H9 (cell line): Measurements from ENCODE around the gene ZMYM2. TPM values are rescaled to one million over a fixed set of nuclear protein-coding genes. Genes with fewer than 3 reads are reported as not detected.

ENCODE experiments used
- DNase-seq: peaks from one replicate; pipeline ENCODE4 v3.0.0-alpha.2; 2017
- H2AFZ ChIP-seq: one replicate; pipeline ENCODE4 v1.6.1; 2013; ENCODE audit warnings: mild to moderate bottlenecking, low read length, control low read depth, moderate library complexity
- H2AK5ac ChIP-seq: 2 replicates; pipeline ENCODE4 v1.6.1; 2013; ENCODE audit warnings: low read length, control low read depth, mixed read lengths; ENCODE audit not compliant: insufficient read length
- H2BK120ac ChIP-seq: one replicate; pipeline ENCODE4 v1.6.1; 2013; ENCODE audit warnings: low read depth, mild to moderate bottlenecking, low read length, control low read depth, inconsistent platforms; ENCODE audit not compliant: poor library complexity, severe bottlenecking
- H2BK12ac ChIP-seq: 2 replicates; pipeline ENCODE4 v1.6.1; 2013; ENCODE audit warnings: low read length, control low read depth, mixed read lengths, low read depth; ENCODE audit not compliant: insufficient read length
- H2BK15ac ChIP-seq: 2 replicates; pipeline ENCODE4 v1.6.1; 2013; ENCODE audit warnings: low read depth, low read length, control low read depth
- H2BK20ac ChIP-seq: one replicate; pipeline ENCODE4 v1.6.1; 2013; ENCODE audit warnings: low read depth, mild to moderate bottlenecking, low read length, control low read depth, inconsistent platforms; ENCODE audit not compliant: poor library complexity, severe bottlenecking
- H2BK5ac ChIP-seq: 2 replicates; pipeline ENCODE4 v1.6.1; 2013; ENCODE audit warnings: low read length, control low read depth, mixed read lengths; ENCODE audit not compliant: insufficient read length
- H3K14ac ChIP-seq: 2 replicates; pipeline ENCODE4 v1.6.1; 2013; ENCODE audit warnings: low read length, control low read depth; ENCODE audit not compliant: insufficient read depth
- H3K18ac ChIP-seq: 2 replicates; pipeline ENCODE4 v1.6.1; 2013; ENCODE audit warnings: low read depth, mild to moderate bottlenecking, mixed read lengths, low read length, control low read depth; ENCODE audit not compliant: insufficient read length
- H3K23ac ChIP-seq: 2 replicates; pipeline ENCODE4 v1.6.1; 2013; ENCODE audit warnings: low read length, control low read depth, mixed read lengths, low read depth; ENCODE audit not compliant: insufficient read length
- H3K23me2 ChIP-seq: 2 replicates; pipeline ENCODE4 v1.6.1; 2013; ENCODE audit warnings: low read depth, mild to moderate bottlenecking, mixed read lengths, low read length, control low read depth; ENCODE audit not compliant: insufficient read length, poor library complexity, severe bottlenecking
- H3K27ac ChIP-seq: 2 replicates; pipeline ENCODE4 v1.5.1; 2013; ENCODE audit warnings: low read length, control low read depth, mixed read lengths, low read depth; ENCODE audit not compliant: insufficient read length
- H3K27me3 ChIP-seq: 2 replicates; pipeline ENCODE4 v1.6.1; 2013; ENCODE audit warnings: low read length, control low read depth, inconsistent platforms; ENCODE audit not compliant: insufficient read depth
- H3K4ac ChIP-seq: 2 replicates; pipeline ENCODE4 v1.6.1; 2013; ENCODE audit warnings: low read depth, mild to moderate bottlenecking, control low read depth, inconsistent platforms, low read length, moderate library complexity
- H3K4me1 ChIP-seq: 2 replicates; pipeline ENCODE4 v1.6.1; 2013; ENCODE audit warnings: low read length, control low read depth, inconsistent platforms; ENCODE audit not compliant: insufficient read depth
- H3K4me2 ChIP-seq: 2 replicates; pipeline ENCODE4 v1.6.1; 2013; ENCODE audit warnings: low read length, control low read depth, mixed read lengths; ENCODE audit not compliant: insufficient read length, insufficient read depth
- H3K56ac ChIP-seq: 2 replicates; pipeline ENCODE4 v1.6.1; 2013; ENCODE audit warnings: low read depth, mild to moderate bottlenecking, mixed read lengths, low read length, control low read depth; ENCODE audit not compliant: insufficient read length
- H3K79me1 ChIP-seq: 2 replicates; pipeline ENCODE4 v1.6.1; 2013; ENCODE audit warnings: low read depth, mild to moderate bottlenecking, moderate library complexity, low read length, control low read depth, inconsistent platforms; ENCODE audit not compliant: insufficient read depth, poor library complexity, severe bottlenecking
- H3K79me2 ChIP-seq: 2 replicates; pipeline ENCODE4 v1.6.1; 2013; ENCODE audit warnings: low read length, control low read depth, inconsistent platforms; ENCODE audit not compliant: insufficient read depth
- H3K9ac ChIP-seq: 2 replicates; pipeline ENCODE4 v1.6.1; 2013; ENCODE audit warnings: low read length, control low read depth, mixed read lengths; ENCODE audit not compliant: insufficient read length; ENCODE audit errors: extremely low read depth
- H3K9me3 ChIP-seq: one replicate; pipeline ENCODE4 v1.6.1; 2013; ENCODE audit warnings: low read depth, low read length, inconsistent platforms; ENCODE audit not compliant: control insufficient read depth
- H3T11ph ChIP-seq: one replicate; pipeline ENCODE4 v1.6.1; 2013; ENCODE audit warnings: mild to moderate bottlenecking, low read length, control low read depth, inconsistent platforms
- H4K20me1 ChIP-seq: one replicate; pipeline ENCODE4 v1.6.1; 2013; ENCODE audit not compliant: control insufficient read depth, insufficient read length, insufficient read depth
- H4K5ac ChIP-seq: 2 replicates; pipeline ENCODE4 v1.6.1; 2013; ENCODE audit warnings: low read depth, mild to moderate bottlenecking, mixed read lengths, low read length, control low read depth; ENCODE audit not compliant: insufficient read length
- H4K8ac ChIP-seq: replicated peaks from 2 replicates; pipeline ENCODE4 v1.6.1; 2013; ENCODE audit warnings: low read length, control low read depth, mixed read lengths, low read depth; ENCODE audit not compliant: insufficient read length
- H4K91ac ChIP-seq: 2 replicates; pipeline ENCODE4 v1.6.1; 2013; ENCODE audit warnings: low read depth, mild to moderate bottlenecking, moderate library complexity, mixed read lengths, low read length, control low read depth; ENCODE audit not compliant: insufficient read length
- H3K27ac Mint-ChIP-seq, 3 experiments: 2 replicates in 2 of 3; 3 replicates in 1 of 3; pipeline ENCODE4 v1.8.0; 2020 to 2021; ENCODE audit warnings: mixed read lengths in 3 of 3, mild to moderate bottlenecking in 1 of 3, moderate library complexity in 1 of 3
- H3K27me3 Mint-ChIP-seq: 2 replicates; pipeline ENCODE4 v1.8.0; 2021; ENCODE audit warnings: low read depth, mild to moderate bottlenecking, moderate library complexity, mixed read lengths
- H3K36me3 Mint-ChIP-seq, 3 experiments: 2 replicates in 2 of 3; 3 replicates in 1 of 3; pipeline ENCODE4 v1.8.0; 2020 to 2021; ENCODE audit warnings: low read depth in 3 of 3, mixed read lengths in 3 of 3; ENCODE audit not compliant: insufficient read depth in 1 of 3
- H3K4me1 Mint-ChIP-seq, 2 experiments: 2 replicates each; pipeline ENCODE4 v1.8.0; 2020; ENCODE audit warnings: mixed read lengths in 2 of 2
- H3K4me3 Mint-ChIP-seq, 2 experiments: 2 replicates in 1 of 2; 3 replicates in 1 of 2; pipeline ENCODE4 v1.8.0; 2020 to 2021; ENCODE audit warnings: mild to moderate bottlenecking in 2 of 2, mixed read lengths in 2 of 2, moderate library complexity in 1 of 2
- H3K9me3 Mint-ChIP-seq, 2 experiments: 2 replicates in 1 of 2; 3 replicates in 1 of 2; pipeline ENCODE4 v1.8.0; 2020; ENCODE audit warnings: mild to moderate bottlenecking in 2 of 2, mixed read lengths in 2 of 2, moderate library complexity in 1 of 2
- CTCF ChIP-seq: fragments of 200-600 bp; sonication (generic); conservative IDR thresholded peaks from 3 replicates; pipeline ENCODE4 v1.8.0; 2021; ENCODE audit warnings: antibody characterized with exemption, mild to moderate bottlenecking
- WGBS: extraction: QIAGEN DNeasy Blood & Tissue Kit; methylation state at CpG from one replicate; pipeline ENCODE4 v1.1.7; 2013; ENCODE audit warnings: missing lambda C conversion rate, low lambda C conversion rate, mixed read lengths; ENCODE audit not compliant: insufficient read length; ENCODE audit errors: extremely low coverage; 5-methylcytosine and 5-hydroxymethylcytosine counted together
- total RNA-seq: library from RNA; stranded (reverse); gene quantifications from 2 replicates; pipeline ENCODE4 v1.2.1, GENCODE V29; 2021

Gene ZMYM2
- total RNA-seq, 1 experiment from 2014 or later: 173 TPM

- H4K91ac ChIP-seq: no peak overlapping the region
- Mint-ChIP-seq H3K9me3 (no peaks in the 10 kb centered on the region), H3K27ac (no peak overlapping the region), H3K4me1 (peaks cover 0 to 5% of the 10 kb centered on the region in 2 experiments; a peak in 2 of 4 replicates), H3K27me3 (peaks cover 23% of the 10 kb centered on the region), H3K36me3 (no peaks in the 10 kb centered on the region), H3K4me3 (no peak overlapping the region)
- H2AK5ac ChIP-seq: no peak overlapping the region
- no peaks in the 10 kb centered on the region for H3K79me2 ChIP-seq
- H3K9ac ChIP-seq: no peak overlapping the region
- no peak overlapping the region for H3K4ac ChIP-seq
- DNase-seq: peak; percentile 5
- H2BK120ac ChIP-seq: no peak overlapping the region
- H3T11ph ChIP-seq: no peak overlapping the region
- H3K18ac ChIP-seq: no peak overlapping the region
- TF ChIP-seq CTCF: no peak
- peaks cover 6% of the 10 kb centered on the region; the same call in 1 of the 2 replicates for H3K27me3 ChIP-seq
- H2BK20ac ChIP-seq: no peak overlapping the region
- H2BK12ac ChIP-seq: no peak overlapping the region
- H2BK5ac ChIP-seq: no peak overlapping the region
- no peaks in the 10 kb centered on the region for H4K20me1 ChIP-seq
- no CpG with 5 or more reads among the region's 10 CpGs for WGBS
- no peak overlapping the region for H4K5ac ChIP-seq
- H3K4me2 ChIP-seq: no peak overlapping the region
- no peaks in the 10 kb centered on the region for H3K9me3 ChIP-seq
- no peaks in the 10 kb centered on the region for H3K79me1 ChIP-seq
- H3K56ac ChIP-seq: no peak overlapping the region
- no peak overlapping the region for H4K8ac ChIP-seq
- H3K23me2 ChIP-seq: peaks cover 11% of the 10 kb centered on the region
- H3K4me1 ChIP-seq: no peaks in the 10 kb centered on the region
- H2AFZ ChIP-seq: no peak overlapping the region
- no peak overlapping the region for H3K27ac ChIP-seq
- H2BK15ac ChIP-seq: no peak overlapping the region
- H3K14ac ChIP-seq: no peak overlapping the region
- H3K23ac ChIP-seq: no peak overlapping the region
Observed at GRCh38 chr13:20132052-20132634, 173.6 kb downstream of the ZMYM2 start.
